Endothelial cell of umbilical vein (primary cell): ENCODE measurements around the gene PAGR1. TPM values are rescaled to one million over a fixed set of nuclear protein-coding genes. Genes with fewer than 3 reads are reported as not detected.
A peak's percentile ranks its signal among the peaks of the same experiment; 100 is the strongest.

Experiments used
- BruUV-seq: library from RNA; stranded (reverse); fragments of 400-500 nt; replicated peaks from 2 replicates; lab custom pipeline; 2021; lab: Mats Ljungman, UMichigan
- CTCF ChIA-PET: fragments of 300-600, 350-600 bp; sonication (Branson Sonifier 250); formaldehyde crosslinking; loops from one replicate; lab custom pipeline; 2021; ENCODE audit warnings: antibody characterized with exemption, inconsistent platforms; lab: Charles Lee
- POLR2A ChIA-PET: fragments of 300-600, 350-600 bp; sonication (Branson Sonifier 250); formaldehyde crosslinking; loops from one replicate; lab custom pipeline; 2021; ENCODE audit warnings: antibody characterized with exemption, inconsistent platforms; lab: Charles Lee
- DNase-seq: peaks from one replicate; pipeline ENCODE4 v3.0.0-alpha.2; 2011; ENCODE audit warnings: low read depth, low spot score
- FAIRE-seq: peaks from 2 replicates; lab custom pipeline; 2011; peaks lifted over from hg19 to GRCh38; lab: Jason Lieb, UNC
- H2AFZ ChIP-seq: 2 replicates; pipeline ENCODE4 v1.6.0; 2012; ENCODE audit warnings: low read depth, low read length, control low read depth, inconsistent platforms
- H3K27ac ChIP-seq: 2 replicates; pipeline ENCODE4 v1.5.1; 2011; ENCODE audit warnings: low read depth, mild to moderate bottlenecking, control low read depth, low read length, moderate library complexity; ENCODE audit not compliant: insufficient read depth
- H3K27me3 ChIP-seq, 2 experiments: 2 replicates each; pipeline versions ENCODE4 v1.6.0 to v1.6.1; 2011; ENCODE audit warnings: low read length in 2 of 2, mixed read lengths in 1 of 2; ENCODE audit not compliant: control insufficient read depth in 2 of 2, insufficient read depth in 2 of 2
- H3K36me3 ChIP-seq, 2 experiments: 2 replicates in 1 of 2; 3 replicates in 1 of 2; pipeline ENCODE4 v1.5.1; 2011; ENCODE audit warnings: low read length in 2 of 2, mild to moderate bottlenecking in 1 of 2, moderate library complexity in 1 of 2; ENCODE audit not compliant: control insufficient read depth in 2 of 2, insufficient read depth in 2 of 2; ENCODE audit errors: extremely low read depth in 1 of 2
- H3K4me1 ChIP-seq: 3 replicates; pipeline ENCODE4 v1.5.1; 2011; ENCODE audit warnings: mild to moderate bottlenecking, low read length; ENCODE audit not compliant: control insufficient read depth, insufficient read depth; ENCODE audit errors: extremely low read depth
- H3K4me2 ChIP-seq: 2 replicates; pipeline ENCODE4 v1.6.1; 2011; ENCODE audit warnings: low read length, control low read depth, mixed read lengths; ENCODE audit not compliant: insufficient read depth
- H3K4me3 ChIP-seq, 3 experiments: fragments of 200-600 bp in 1 of 3; sonication (generic), shearing (Covaris generic) in 1 of 3; replicated peaks in 1 of 3; 2 replicates each; pipeline ENCODE4 v1.5.1; 2011 to 2016; ENCODE audit warnings: control low read depth in 3 of 3, low read length in 3 of 3, mild to moderate bottlenecking in 2 of 3, inconsistent platforms in 1 of 3, low read depth in 1 of 3, moderate library complexity in 1 of 3; ENCODE audit not compliant: insufficient read depth in 1 of 3
- H3K79me2 ChIP-seq: 2 replicates; pipeline ENCODE4 v1.6.0; 2012; ENCODE audit warnings: low read length, inconsistent platforms; ENCODE audit not compliant: control insufficient read depth, insufficient read depth
- H3K9ac ChIP-seq: replicated peaks from 2 replicates; pipeline ENCODE3; 2011; ENCODE audit warnings: low read length, control low read depth; ENCODE audit not compliant: insufficient read depth; ENCODE audit errors: extremely low read depth
- H3K9me1 ChIP-seq: replicated peaks from 3 replicates; pipeline ENCODE4 v1.6.0; 2011; ENCODE audit warnings: mild to moderate bottlenecking, low read length; ENCODE audit not compliant: control insufficient read depth, insufficient read depth; ENCODE audit errors: extremely low read depth
- H3K9me3 ChIP-seq: replicated peaks from 2 replicates; pipeline ENCODE4 v1.5.1; 2012; ENCODE audit warnings: low read length, inconsistent platforms; ENCODE audit not compliant: control insufficient read depth, insufficient read depth
- H4K20me1 ChIP-seq: replicated peaks from 2 replicates; pipeline ENCODE3; 2011; ENCODE audit warnings: mild to moderate bottlenecking, low read length; ENCODE audit not compliant: control insufficient read depth, insufficient read depth; ENCODE audit errors: extremely low read depth
- CTCF ChIP-seq, 2 donors: IDR thresholded peaks; 1 replicate in 1 of 2; 2 replicates in 1 of 2; pipeline ENCODE4 v1.5.1; 2011; ENCODE audit warnings: low read length in 2 of 2, mild to moderate bottlenecking in 2 of 2, moderate library complexity in 2 of 2, control low read depth in 1 of 2, inconsistent platforms in 1 of 2, low read depth in 1 of 2; ENCODE audit not compliant: insufficient read depth in 1 of 2; ENCODE audit errors: extremely low read depth in 1 of 2
- EZH2 ChIP-seq: IDR thresholded peaks from 2 replicates; pipeline ENCODE4 v1.6.1; 2012; ENCODE audit warnings: borderline replicate concordance, low read depth, mild to moderate bottlenecking, moderate library complexity, low read length, inconsistent platforms; ENCODE audit not compliant: severe bottlenecking
- FOS ChIP-seq: IDR thresholded peaks from 2 replicates; pipeline ENCODE4 v1.6.1; 2011; ENCODE audit warnings: mild to moderate bottlenecking, low read length, moderate library complexity, borderline replicate concordance; ENCODE audit not compliant: insufficient read depth
- GATA2 ChIP-seq: IDR thresholded peaks from 2 replicates; pipeline ENCODE4 v1.7.0; 2011; ENCODE audit warnings: low read depth, mild to moderate bottlenecking, moderate library complexity, mixed read lengths, low read length; ENCODE audit not compliant: insufficient read length, insufficient read depth
- JUN ChIP-seq: IDR thresholded peaks from 2 replicates; pipeline ENCODE4 v1.6.1; 2011; ENCODE audit warnings: borderline replicate concordance, low read depth; ENCODE audit not compliant: insufficient read length, insufficient read depth
- MYC ChIP-seq: IDR thresholded peaks from one replicate; pipeline ENCODE4 v1.6.1; 2011; ENCODE audit warnings: mild to moderate bottlenecking, low read depth, low read length
- POLR2A ChIP-seq: IDR thresholded peaks from 2 replicates; pipeline ENCODE4 v1.6.1; 2012; ENCODE audit warnings: low read depth, mild to moderate bottlenecking, control low read depth, low read length
- POLR2AphosphoS5 ChIP-seq: IDR thresholded peaks from 2 replicates; pipeline ENCODE4 v1.6.1; 2012; ENCODE audit warnings: low read depth, mild to moderate bottlenecking, control low read depth, low read length, moderate library complexity; ENCODE audit not compliant: insufficient read depth
- dilution Hi-C: fragments of 300-500 bp; cut with MboI; formaldehyde crosslinking; loops from one replicate; pipeline ENCODE4 v1.15.0; 2019; ENCODE audit warnings: low sequenced_read_pairs; ENCODE audit not compliant: extremely low pct_ligation_motif_present
- intact Hi-C: fragments of 100-400 bp; cut with micrococcal nuclease; formaldehyde crosslinking; loops from one replicate; pipeline ENCODE4 v1.10.0; 2022
- polyA plus RNA-seq, 4 experiments: library from polyadenylated mRNA; depleted of rRNA in 3 of 4; stranded (reverse) in 3 of 4; unstranded in 1 of 4; fragments of >200 nt; gene quantifications; 2 replicates each; pipeline versions ENCODE4 v1.2.1 to v1.2.3, GENCODE V29; 2011 to 2012; ENCODE audit warnings: missing spikeins in 1 of 4
- total RNA-seq: library from RNA; stranded (reverse); gene quantifications from 2 replicates; pipeline ENCODE4 v1.2.3, GENCODE V29; 2021
- TF ChIP-seq, protein P1 (sequence below): IDR thresholded peaks from 2 replicates; pipeline ENCODE4 v1.6.1; 2011; ENCODE audit not compliant: insufficient read depth, insufficient read length

Gene PAGR1
- total and polyA plus RNA-seq, 2 donors (not counting 3 experiments of a cell fraction or from before 2014, with no cell fraction given), result 15.9 to 26.3 TPM

- H3K27me3 ChIP-seq, result no peaks in the 10 kb centered on the region
- H2AFZ ChIP-seq, result no peak overlapping the region
- H3K4me2 ChIP-seq, result peak overlapping the region; percentile 43
- peaks cover 52% of the 10 kb centered on the region for H3K4me1 ChIP-seq
- no peak for FAIRE-seq
- no peak overlapping the region for H3K4me3 ChIP-seq
- no peaks in the 10 kb centered on the region for H4K20me1 ChIP-seq
- intact Hi-C loops, result no loop called here
- peaks cover 0 to 14% of the 10 kb centered on the region in 2 experiments for H3K36me3 ChIP-seq
- H3K9ac ChIP-seq, result no peak overlapping the region
- dilution Hi-C loops, result no loop called here
- no peak overlapping the region for H3K27ac ChIP-seq
- H3K9me3 ChIP-seq, result no peaks in the 10 kb centered on the region
- CTCF ChIA-PET, result interaction anchor here (1.0 to 4.0 kb wide), 2 partner anchors 35 to 112 kb away, joined by 3 to 29 read pairs; no protein-coding TSS in a partner anchor
- POLR2A ChIA-PET, result no interaction called here
- H3K79me2 ChIP-seq, result peaks cover 28% of the 10 kb centered on the region
- H3K9me1 ChIP-seq, result no peaks in the 10 kb centered on the region
- no peak for DNase-seq
- no TSS peak for BruUV-seq
- TF ChIP-seq JUN, result no peak
- no peak for TF ChIP-seq POLR2A
- TF ChIP-seq, protein P1, sequence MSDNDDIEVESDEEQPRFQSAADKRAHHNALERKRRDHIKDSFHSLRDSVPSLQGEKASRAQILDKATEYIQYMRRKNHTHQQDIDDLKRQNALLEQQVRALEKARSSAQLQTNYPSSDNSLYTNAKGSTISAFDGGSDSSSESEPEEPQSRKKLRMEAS, result no peak
- no peak for TF ChIP-seq POLR2AphosphoS5
- no peak for TF ChIP-seq MYC
- TF ChIP-seq GATA2, result no peak
- no peak for TF ChIP-seq EZH2
- TF ChIP-seq CTCF (IDR thresholded peaks at IDR 0.05; ENCODE audit: extremely low read depth in 1 of 2, insufficient read depth in 1 of 2, low read depth in 1 of 2, low read length in 2 of 2), result no peak
- TF ChIP-seq FOS, result no peak
These were observed 3.0 kb upstream of the PAGR1 start for GRCh38 chr16:29812754-29813643.
